Hindlimb muscle (tissue), 1 donor: ENCODE results near the gene SUN1. TPM values are rescaled to one million over a fixed set of nuclear protein-coding genes. Genes with fewer than 3 reads are reported as not detected.

Experiments
- DNase-seq: peaks from one replicate; pipeline ENCODE4 v3.0.0-alpha.2; 2013
- polyA plus RNA-seq: library from polyadenylated mRNA; unstranded; fragments of 120-200 nt; gene quantifications from one replicate; pipeline ENCODE4 v1.2.1, GENCODE V29; 2013; ENCODE audit not compliant: insufficient read length

SUN1 gene
- polyA plus RNA-seq, 1 donor, result 227 TPM

DNA sequence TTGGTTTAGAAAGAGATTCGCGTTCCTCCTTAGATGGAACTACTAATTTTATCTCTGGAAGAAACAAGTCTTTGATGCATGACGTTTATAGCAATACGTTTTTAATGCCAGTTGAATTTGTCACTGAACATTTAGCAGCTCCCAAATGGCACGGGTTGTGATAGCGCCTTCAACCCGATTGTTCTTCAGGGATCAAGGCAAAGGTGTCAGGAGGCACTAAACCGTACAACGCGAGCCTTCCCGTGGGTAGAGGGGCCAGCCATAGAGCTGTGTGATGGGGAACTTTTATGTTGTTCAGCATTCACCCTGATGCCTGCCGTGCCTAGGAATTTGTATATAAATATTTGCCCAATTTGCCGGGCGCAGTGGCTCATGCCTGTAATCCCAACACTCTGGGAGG, 47.4 kb downstream of the SUN1 start:
- no peak for DNase-seq

DNA sequence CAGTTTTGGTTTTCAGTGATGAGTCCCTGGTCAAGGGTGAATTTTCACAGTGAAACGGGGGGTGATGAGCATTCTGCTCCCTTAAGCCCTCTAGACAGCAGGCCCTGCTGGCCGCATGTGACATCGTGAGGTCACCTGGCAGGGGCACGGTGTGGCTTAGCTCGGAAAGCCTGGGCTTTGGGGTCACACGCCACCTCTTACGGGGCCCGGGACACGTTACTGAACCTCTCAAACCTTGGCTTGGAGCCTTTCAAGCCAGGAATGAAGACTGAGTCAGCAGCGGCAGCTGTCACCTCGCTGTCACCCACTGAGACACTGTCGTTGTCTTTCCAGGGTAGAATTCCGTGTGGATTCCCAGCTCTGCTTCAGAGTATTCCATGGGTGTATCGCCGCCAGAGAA, 48.2 kb downstream of the SUN1 start:
- DNase-seq, result no peak

GRCh38 chr7:881441-882234, 49.4 kb downstream of the SUN1 start:
- no peak for DNase-seq

DNA sequence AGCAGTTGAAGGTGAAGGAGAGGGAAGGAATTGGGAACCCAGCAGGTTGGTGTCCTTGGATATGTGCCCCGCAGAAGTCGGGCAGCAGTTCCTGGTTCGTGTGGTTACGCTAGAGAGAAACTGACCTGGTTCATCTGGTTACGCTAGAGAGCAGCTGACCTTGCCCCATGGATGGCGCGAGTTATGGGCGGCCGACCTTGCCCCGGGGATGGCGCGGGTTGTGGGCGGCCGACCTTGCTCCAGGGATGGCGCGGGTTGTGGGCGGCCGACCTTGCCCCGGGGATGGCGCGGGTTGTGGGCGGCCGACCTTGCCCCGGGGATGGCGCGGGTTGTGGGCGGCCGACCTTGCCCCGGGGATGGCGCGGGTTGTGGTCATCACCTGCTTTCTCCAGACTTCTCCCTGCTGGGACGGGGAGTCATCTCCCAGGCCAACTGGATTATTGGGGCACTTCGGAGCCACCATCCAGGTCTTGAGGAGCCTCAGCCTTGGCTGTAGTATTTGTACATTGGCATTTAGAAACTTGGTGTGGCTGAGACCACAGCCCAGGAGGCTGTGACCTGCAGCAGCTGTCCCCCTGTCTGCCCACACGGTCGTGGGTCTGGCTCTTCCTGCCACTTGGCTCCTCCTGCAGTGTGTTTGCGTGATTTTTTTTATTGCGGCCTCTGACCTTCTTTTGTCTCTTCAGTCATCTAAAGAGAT, 50.2 kb downstream of the SUN1 start:
- no peak for DNase-seq

GRCh38 chr7:883055-884021, 51.1 kb downstream of the SUN1 start:
- no peak for DNase-seq

GRCh38 chr7:884191-885003, 52.1 kb downstream of the SUN1 start:
- DNase-seq, result no peak

GRCh38 chr7:885261-885892, 53.1 kb downstream of the SUN1 start:
- no peak for DNase-seq

- no peak for DNase-seq
Observed at GRCh38 chr7:885893-886625, 53.8 kb downstream of the SUN1 start.

DNA sequence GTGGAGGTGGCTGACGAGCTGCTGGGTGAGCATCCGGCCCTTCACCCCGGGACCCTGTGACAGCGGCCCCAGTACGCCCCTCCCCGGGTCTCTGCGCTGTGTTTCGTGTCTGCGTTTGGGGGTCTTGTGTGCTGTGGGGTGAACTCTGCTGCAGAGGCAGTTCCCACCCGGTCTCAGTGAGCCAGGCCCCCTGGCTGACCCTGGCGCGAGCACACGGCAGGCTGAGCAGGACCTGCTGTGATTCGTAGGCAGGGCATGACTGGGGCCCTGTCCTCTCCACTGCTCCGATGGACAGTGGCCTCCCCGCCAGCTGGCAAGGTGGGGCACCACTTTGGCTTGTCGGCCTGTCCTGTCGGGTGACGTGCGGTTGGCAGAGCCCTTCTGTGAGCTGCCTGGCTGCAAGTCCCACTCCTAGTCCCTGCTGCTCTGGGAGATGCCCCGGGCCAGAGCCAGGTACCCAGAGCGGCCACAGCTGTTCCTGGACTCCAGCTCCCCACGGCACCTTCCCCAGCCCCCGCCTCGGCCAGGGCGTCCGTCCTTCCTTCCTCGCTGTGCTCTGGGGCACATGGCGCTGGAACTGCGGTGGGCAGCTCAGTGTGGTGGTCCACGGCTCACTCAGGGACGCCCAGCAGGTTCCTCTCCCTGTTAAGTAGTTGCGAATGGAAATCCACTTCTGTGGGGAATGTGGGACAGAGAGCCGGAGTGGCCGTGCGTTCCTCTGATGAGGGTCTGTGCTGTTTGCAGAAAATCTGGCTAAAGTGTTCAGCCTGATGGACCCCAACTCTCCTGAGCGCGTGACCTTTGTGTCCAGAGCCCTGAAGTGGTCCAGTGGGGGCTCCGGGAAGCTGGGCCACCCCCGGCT, 54.6 kb downstream of the SUN1 start:
- DNase-seq, result no peak

- DNase-seq, result no peak
Observed at GRCh38 chr7:887488-887820, 55.2 kb downstream of the SUN1 start.

DNA sequence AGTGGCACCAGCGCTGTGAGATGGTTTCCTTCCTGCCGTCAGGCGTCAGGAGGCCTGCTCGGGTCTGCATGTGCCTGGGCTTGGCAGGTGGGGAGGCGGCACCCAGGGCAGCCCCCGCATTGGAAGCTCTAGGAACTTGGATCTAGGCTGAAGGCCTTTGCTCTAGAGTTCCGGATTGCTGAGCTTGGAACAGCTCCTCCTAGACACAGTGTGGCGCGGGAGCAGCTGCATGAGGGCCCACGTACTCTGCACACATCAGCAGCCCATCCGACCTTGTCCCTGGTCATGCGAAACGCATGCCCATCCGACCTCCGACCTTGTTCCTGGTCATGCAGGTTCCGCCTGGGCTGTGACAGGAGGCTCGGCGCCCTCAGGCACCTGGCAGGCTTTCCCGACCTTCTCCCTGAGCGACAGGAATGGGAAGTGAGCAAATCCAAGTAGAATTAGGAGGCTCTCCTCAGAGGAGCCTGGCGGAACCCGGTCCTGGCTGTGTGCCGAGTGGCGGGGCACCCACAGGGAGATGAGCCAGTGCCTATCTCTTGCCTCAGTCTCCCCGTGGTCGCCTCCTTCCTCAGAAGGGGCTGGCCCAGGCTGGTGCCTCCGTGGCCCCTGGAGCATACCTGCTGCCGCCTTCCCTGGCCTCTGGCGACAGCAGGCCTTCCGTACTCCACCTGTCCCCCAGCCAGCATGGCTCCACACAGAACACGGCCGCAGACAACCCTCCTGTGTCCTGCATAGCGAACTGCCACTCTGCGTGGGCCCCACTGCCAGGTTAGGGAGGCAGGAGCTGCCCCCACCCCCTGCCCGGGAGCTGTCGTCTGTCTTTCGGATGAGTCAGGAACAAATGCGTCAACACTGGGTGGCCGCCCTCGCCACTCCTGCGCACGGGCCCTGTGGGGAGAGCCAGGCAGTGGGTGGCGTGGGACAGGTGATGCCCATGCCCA, 56.1 kb downstream of the SUN1 start:
- no peak for DNase-seq

DNA sequence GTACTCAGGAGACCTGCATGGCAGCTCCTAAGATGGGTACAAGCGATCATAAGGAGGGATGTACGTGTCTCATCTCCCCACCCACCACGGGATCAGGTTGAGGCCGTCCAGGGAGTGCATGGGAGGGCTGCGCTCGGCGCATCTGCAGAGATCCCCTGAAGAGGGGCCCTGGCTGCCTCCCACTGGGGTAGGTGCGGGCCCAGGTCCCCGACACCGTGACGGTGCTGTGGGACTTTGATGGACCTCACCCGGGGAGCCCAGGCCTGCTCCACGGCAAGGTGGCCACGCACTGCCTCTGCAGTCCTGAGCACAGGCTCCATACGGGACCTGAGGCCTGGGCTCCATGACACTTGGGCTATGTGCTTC, 56.7 kb downstream of the SUN1 start:
- no peak for DNase-seq

DNA sequence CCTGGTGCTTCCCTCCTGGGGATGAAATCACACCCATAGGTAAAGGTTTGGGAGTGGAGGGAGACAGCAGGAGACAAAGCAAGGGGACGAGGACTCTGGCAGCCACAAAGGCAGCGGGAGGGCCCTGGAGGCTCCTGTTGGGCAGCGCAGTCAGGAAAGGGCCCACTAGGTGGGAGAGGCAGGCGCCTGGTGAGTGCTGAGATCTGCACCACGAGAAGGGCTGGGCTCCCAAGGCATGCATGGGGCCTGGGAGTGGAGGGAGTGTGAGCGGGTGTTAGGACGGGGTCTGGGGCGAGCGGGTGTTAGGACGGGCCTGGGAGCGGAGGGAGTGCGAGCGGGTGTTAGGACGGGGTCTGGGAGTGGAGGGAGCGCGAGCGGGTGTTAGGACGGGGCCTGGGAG, 57.1 kb downstream of the SUN1 start:
- DNase-seq, result no peak

GRCh38 chr7:890868-891267, 58.6 kb downstream of the SUN1 start:
- DNase-seq, result no peak

DNA sequence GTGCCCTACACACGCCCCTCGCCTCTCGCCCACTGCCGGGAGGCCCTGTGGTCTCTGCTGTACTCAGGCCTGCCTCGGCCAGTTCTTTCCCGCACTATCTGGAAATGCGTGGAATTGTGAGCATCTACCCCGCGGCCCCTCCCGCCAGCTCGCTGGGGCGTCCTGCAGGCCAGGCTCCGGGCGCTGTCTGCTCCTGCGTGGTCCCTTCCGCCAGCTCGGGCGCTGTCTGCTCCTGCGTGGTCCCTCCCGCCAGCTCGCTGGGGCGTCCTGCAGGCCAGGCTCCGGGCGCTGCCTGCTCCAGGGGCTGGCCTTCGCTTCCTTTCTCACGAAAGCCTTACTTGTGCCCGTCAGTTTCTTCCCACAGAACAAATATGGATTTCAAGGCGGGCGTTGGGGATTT, 59.0 kb downstream of the SUN1 start:
- DNase-seq, result no peak

GRCh38 chr7:891805-892204, 59.5 kb downstream of the SUN1 start:
- no peak for DNase-seq

GRCh38 chr7:892648-893593, 60.6 kb downstream of the SUN1 start:
- no peak for DNase-seq

DNA sequence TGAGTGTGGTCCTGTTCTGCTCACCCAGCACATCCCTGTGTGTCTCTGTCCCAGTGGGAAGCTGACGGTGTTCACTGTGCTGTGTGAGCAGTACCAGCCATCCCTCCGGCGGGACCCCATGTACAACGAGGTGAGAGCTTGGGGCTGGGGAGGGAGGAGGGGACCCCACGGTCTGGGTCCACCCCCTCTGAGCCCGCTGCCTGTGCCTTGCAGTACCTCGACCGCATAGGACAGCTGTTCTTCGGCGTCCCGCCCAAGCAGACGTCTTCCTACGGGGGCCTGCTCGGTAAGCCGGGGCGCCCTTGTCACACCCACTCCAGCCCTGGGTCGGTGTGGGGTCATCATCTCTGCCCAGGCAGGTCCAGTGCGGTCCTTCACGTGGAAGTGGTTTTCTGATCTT, 61.4 kb downstream of the SUN1 start:
- no peak for DNase-seq
